ENCODE measurements around the gene C17orf50.

Gene C17orf50

DNA sequence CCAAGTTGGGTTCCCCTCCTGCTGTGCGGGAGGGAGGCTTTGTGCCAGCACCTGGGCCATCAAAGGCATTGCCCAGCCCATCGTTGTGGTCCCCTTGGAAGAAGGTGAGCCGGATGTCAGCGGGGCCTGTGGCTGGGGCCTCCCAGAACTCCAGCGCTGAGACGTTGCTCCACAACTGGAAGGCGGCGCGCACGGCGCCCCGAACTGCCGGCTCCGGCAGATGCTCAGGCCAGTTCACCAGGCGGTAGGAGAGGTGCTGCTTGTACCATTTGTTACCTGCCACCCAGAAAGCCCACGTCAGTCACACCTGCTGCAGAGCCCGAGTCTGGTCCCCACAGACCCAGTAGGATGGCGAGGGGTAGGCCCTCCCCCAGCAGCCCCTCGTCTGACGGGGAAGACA is 12.4 kb downstream of the C17orf50 start:
- Histone ChIP-seq H3K27ac (peak overlapping the region; percentile 86 to 95), H3K4me3 (no peak overlapping the region)
- TF ChIP-seq, protein P1, sequence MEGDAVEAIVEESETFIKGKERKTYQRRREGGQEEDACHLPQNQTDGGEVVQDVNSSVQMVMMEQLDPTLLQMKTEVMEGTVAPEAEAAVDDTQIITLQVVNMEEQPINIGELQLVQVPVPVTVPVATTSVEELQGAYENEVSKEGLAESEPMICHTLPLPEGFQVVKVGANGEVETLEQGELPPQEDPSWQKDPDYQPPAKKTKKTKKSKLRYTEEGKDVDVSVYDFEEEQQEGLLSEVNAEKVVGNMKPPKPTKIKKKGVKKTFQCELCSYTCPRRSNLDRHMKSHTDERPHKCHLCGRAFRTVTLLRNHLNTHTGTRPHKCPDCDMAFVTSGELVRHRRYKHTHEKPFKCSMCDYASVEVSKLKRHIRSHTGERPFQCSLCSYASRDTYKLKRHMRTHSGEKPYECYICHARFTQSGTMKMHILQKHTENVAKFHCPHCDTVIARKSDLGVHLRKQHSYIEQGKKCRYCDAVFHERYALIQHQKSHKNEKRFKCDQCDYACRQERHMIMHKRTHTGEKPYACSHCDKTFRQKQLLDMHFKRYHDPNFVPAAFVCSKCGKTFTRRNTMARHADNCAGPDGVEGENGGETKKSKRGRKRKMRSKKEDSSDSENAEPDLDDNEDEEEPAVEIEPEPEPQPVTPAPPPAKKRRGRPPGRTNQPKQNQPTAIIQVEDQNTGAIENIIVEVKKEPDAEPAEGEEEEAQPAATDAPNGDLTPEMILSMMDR (IDR thresholded peaks at IDR 0.05): no peak
- DNase-seq (ENCODE audit: low spot score): no peak

DNA sequence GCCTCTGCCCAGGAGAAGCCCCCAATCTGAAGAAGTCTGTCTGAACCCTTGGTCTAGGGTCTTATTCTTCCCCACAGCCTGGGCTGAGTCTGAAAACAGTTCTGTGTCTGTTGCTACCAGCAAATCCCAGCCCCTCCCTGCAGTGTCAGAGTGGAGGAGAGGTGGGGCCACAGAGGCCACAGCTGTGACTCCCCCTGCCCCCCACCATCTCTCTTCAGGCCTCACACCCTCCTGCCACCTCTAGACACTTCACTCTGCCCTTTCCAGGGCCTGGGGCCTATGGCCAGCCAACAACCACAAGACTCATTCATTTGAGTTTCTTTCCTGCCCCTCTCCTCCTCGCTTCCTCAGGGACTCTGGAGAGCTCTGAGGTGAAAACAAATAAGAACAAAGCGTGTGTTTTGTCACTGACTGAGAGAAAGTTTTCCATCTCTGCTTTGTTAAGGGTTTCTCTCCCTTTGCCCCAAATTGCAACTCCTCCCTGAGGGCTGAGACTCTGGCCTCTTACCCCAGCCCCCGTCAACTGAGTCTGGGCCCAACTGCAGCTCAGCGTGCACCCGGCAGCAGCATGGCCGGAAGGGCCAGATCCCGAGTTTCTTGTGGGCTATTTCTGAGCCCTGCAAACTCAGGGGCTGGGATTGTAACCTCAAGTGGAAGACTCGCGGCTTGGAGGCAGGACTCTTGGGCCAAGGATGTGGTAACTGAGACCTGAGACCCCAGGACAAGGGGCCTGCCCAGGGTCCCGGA is 13.2 kb downstream of the C17orf50 start:
- no peak for DNase-seq (ENCODE audit: low spot score)
- H3K4me3 ChIP-seq: no peak overlapping the region
- TF ChIP-seq, protein P1 (IDR thresholded peaks at IDR 0.05): no peak
- peak overlapping the region; percentile 86 to 95 for H3K27ac ChIP-seq

DNA sequence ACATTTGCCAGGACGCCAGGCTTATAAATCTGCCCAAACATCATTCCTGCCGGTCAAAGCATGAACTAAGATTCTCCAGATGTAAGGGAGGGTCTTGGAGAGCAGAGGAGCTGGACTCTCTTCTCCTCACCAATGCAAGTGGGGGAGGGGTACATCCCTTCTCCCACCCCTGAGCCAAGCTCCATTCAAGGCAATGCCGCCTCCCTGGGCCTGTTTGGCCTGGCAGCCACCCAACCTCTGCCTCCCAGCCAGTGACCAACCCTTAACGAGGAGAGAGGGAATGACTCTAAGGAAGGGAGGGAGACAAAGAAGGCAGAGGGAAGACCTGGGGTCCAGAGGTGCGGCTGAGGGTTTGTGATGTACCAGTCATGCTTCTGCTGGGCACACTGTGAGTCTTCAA is 13.8 kb downstream of the C17orf50 start:
- H3K27ac ChIP-seq: peak overlapping the region; percentile 86 to 95
- H3K4me3 ChIP-seq: peak overlapping the region; percentile 52
- no peak for DNase-seq (ENCODE audit: low spot score)
- TF ChIP-seq, protein P1 (IDR thresholded peaks at IDR 0.05): no peak

DNA sequence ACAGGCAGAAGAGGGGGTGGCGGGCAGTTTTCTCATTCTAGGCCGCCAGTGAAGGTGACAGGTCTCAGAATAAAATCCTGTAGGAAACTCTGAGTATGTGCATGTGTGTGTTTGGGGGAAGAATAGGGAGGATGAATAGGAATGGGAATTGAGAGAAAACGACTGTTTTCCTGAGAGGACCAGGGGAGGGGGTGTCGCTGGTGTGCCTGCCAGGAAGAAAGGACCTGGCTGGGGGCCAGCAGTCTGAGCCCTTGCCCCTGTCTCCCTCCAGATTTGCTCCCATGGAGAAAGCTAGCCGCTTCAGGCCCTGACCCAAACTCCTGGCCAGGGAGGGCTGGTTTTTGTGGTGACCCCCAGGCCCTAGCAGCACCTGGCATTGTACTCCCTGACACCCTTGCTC is 14.4 kb downstream of the C17orf50 start:
- Histone ChIP-seq H3K27ac (peak overlapping the region; percentile 86 to 95), H3K4me3 (peak overlapping the region; percentile 52)
- DNase-seq (ENCODE audit: low spot score): no peak
- TF ChIP-seq, protein P1 (IDR thresholded peaks at IDR 0.05): no peak

DNA sequence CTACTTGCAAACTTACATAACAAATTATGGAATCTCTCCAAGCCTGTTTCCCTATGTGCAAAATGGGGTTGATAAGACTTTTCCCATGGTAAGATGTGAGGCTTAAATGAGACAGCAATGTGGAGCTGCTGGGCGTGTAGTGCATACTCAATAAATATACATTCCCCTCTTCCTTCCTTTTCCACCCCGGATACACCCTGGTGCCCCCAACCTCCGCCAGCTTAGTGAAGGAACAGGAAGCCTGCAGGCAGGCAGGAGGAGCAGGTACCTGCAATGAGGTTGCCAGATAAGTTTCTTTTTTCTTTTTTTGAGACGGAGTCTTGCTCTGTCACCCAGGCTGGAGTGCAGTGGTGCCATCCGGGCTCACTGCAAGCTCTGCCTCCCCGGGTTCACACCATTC is 14.9 kb downstream of the C17orf50 start:
- peak overlapping the region; percentile 52 for H3K4me3 ChIP-seq
- DNase-seq (ENCODE audit: low spot score): no peak
- TF ChIP-seq, protein P1 (IDR thresholded peaks at IDR 0.05): no peak
- H3K27ac ChIP-seq: peak overlapping the region; percentile 86 to 95

DNA sequence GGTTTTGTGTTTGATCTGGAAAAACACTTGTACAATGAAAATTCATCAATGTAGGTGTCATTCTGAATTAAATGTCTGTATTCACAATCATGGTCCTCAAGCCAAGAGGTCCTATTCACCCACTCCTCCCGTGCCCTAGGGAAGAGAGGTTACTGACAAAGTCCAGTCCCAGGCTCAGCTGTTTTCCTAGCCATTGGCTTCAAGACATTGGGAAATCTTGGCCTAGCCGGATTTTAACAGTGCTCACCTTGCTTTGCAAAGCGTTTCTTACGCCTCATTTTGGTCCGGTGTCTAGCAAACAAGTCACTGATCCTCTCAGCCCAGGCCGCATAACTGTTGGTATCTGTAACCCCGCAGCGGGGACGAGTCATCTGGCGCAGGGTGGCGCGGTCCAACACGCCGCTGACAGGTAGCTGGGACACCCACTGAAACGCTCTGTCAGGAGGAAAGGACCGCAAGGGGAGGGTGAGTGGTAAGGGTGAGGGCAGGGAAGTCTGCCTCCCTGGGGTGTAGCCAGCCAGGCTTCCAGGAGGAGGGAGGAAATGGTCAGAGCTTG is 18.0 kb downstream of the C17orf50 start:
- H3K4me3 ChIP-seq: no peak overlapping the region
- H3K27ac ChIP-seq: peak overlapping the region in 1 of 2 donors; percentile 82
- TF ChIP-seq, protein P1 (IDR thresholded peaks at IDR 0.05): no peak
- DNase-seq (ENCODE audit: low spot score): no peak

DNA sequence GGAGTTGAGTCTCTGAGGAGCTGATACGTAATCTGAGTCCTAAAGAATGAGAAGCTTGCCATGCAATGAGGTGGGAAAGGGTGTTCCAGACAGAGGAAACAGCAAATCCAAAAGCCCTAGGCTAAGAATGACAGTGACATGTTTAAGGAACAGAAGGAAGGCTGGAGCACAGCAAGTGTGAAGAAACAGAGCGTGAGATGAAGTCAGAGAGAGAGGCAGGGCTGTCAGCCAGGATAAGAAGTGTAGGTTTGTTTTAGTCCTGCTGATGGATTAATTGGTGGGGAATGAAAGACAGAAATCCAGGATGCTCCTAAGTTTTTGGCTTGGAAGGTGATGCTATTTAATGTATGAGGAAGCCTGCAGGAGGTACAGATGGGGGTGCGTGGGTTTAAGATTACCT is 20.3 kb downstream of the C17orf50 start:
- TF ChIP-seq, protein P1 (IDR thresholded peaks at IDR 0.05): no peak
- no peak for DNase-seq (ENCODE audit: low spot score)
- Histone ChIP-seq H3K4me3 (no peak overlapping the region), H3K27ac (peak overlapping the region in 1 of 2 donors; percentile 14)
